Astrocyte of the spinal cord (primary cell): ENCODE results near the gene CHD3.

Experiments
- DNase-seq: peaks from one replicate; pipeline ENCODE4 v3.0.0; 2011; ENCODE audit warnings: low read depth, low spot score
- H3K4me3 ChIP-seq: 2 replicates; pipeline ENCODE4 v1.5.1; 2011; ENCODE audit warnings: low read depth, mild to moderate bottlenecking, low read length, moderate library complexity
- CTCF ChIP-seq: IDR thresholded peaks from 2 replicates; pipeline ENCODE4 v1.5.1; 2012; ENCODE audit warnings: low read depth, mild to moderate bottlenecking, low read length, inconsistent platforms
- in situ Hi-C: cut with HindIII; loops from 2 replicates; pipeline ENCODE4 v1.10.0; 2017; ENCODE audit warnings: low sequenced_read_pairs

CHD3 gene

GRCh38 chr17:7897773-7898172 is 9.2 kb downstream of the CHD3 start:
- peak; percentile 36 for TF ChIP-seq CTCF
- DNase-seq, result peak; percentile 55
- in situ Hi-C loops, result no loop called here
- no peak overlapping the region for H3K4me3 ChIP-seq

GRCh38 chr17:7903154-7904103 is 14.8 kb downstream of the CHD3 start:
- in situ Hi-C loops, result no loop called here
- no peak overlapping the region for H3K4me3 ChIP-seq
- no peak for TF ChIP-seq CTCF
- peak; percentile 75 for DNase-seq

GRCh38 chr17:7909089-7909488 is 20.5 kb downstream of the CHD3 start:
- no peak overlapping the region for H3K4me3 ChIP-seq
- in situ Hi-C loops, result no loop called here
- DNase-seq, result no peak
- TF ChIP-seq CTCF, result no peak

GRCh38 chr17:7910281-7910680 is 21.7 kb downstream of the CHD3 start:
- no peak for TF ChIP-seq CTCF
- DNase-seq, result no peak
- in situ Hi-C loops, result no loop called here

GRCh38 chr17:7910711-7911110 is 22.1 kb downstream of the CHD3 start:
- DNase-seq, result no peak
- TF ChIP-seq CTCF, result no peak
- in situ Hi-C loops, result no loop called here

More at GRCh38 chr17:7910281-7910680, 21.7 kb downstream of the CHD3 start:
- H3K4me3 ChIP-seq, result no peak overlapping the region

GRCh38 chr17:7911116-7911515 is 22.5 kb downstream of the CHD3 start:
- H3K4me3 ChIP-seq, result no peak overlapping the region
- in situ Hi-C loops, result no loop called here
- DNase-seq, result no peak
- TF ChIP-seq CTCF, result no peak

More at GRCh38 chr17:7910711-7911110, 22.1 kb downstream of the CHD3 start:
- no peak overlapping the region for H3K4me3 ChIP-seq
